Dedifferentiated amniotic fluid mesenchymal stem cell (primary cell): ENCODE measurements around the gene HMSD.

Experiments used
- DNase-seq: peaks from one replicate; pipeline ENCODE4 v3.0.0-alpha.2; 2016; ENCODE audit errors: extremely low spot score

Gene HMSD

GRCh38 chr18:63992751-63993150 is 43.6 kb downstream of the HMSD start:
- no peak for DNase-seq

GRCh38 chr18:63994783-63995399 is 45.8 kb downstream of the HMSD start:
- peak; percentile 66 for DNase-seq

DNA sequence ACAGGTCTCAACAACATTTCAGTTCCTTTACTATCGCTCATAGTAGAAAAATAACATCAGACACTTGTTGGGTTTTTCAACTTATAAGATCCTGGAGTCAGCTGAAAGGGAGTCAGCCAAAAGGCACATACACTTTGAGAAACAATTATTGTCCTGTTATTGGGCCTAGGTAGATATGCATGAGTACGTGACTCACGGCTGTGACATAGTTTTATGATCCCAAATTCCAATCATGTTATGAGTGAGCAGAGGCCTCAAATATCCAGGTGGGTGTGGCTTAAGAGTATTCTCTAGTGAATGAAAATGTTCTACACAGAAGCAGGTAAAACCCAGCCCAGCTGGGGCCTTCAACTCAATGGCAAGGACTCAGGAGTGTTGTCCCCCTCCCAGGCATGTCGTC is 47.9 kb downstream of the HMSD start:
- no peak for DNase-seq

- DNase-seq = no peak
These were observed 48.5 kb downstream of the HMSD start for GRCh38 chr18:63997606-63998005.

GRCh38 chr18:63999871-64000270 is 50.8 kb downstream of the HMSD start:
- DNase-seq = no peak

DNA sequence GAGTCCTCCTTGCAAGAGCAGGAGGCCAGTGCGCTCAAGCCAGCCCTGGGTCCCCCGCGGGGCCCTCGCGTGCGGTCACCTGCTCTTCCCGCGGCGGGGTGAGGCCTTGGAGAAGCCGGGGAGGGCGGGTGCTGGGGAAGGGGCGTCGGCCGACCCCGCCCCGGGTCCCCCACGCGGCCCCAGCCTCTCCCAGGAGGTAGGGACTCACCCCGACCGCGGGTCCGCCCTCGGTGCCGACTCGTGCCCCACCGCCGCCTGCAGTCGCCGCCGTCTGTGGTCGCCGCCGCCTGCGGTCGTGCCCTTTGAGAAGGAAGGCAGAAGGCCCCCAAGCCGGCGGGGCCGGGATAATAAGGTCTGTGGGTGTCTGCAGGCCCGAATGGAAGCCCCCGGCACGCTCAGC is 53.5 kb downstream of the HMSD start:
- DNase-seq = no peak

DNA sequence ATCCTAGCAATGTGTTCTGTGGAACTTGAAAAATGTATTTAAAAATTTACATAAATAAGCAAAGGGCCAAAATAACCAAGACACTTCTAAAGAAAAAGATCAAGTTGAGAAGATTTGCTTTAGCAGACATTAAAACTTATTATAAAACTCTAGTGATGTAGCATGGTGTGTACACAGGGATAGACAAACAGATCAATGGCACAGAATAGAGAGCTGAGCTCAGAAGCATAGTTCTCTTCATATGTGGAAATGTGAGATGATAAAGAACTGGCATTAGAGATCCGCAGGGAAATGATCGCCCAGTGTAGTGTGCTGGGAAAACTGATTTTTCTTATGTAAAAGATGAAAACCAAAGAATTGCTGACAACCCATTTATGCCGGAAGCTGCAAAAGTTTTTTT is 60.2 kb downstream of the HMSD start:
- DNase-seq = no peak
